HepG2 (cell line): ENCODE results near the gene FOXD1.

ENCODE experiments used
- KDM2A ChIP-seq: sonication (generic); formaldehyde crosslinking; IDR thresholded peaks from 2 replicates; pipeline ENCODE4 v1.4.0; 2020; ENCODE audit warnings: low read depth, missing genetic modification reagents, borderline replicate concordance
- RORA ChIP-seq: sonication (generic); formaldehyde crosslinking; IDR thresholded peaks from 2 replicates; pipeline ENCODE4 v1.5.0; 2020; ENCODE audit warnings: mild to moderate bottlenecking, missing genetic modification reagents, moderate library complexity
- ZBTB26 ChIP-seq: IDR thresholded peaks from 2 replicates; pipeline ENCODE4 v1.6.1; 2016; ENCODE audit warnings: missing compliant biosample characterization, missing genetic modification reagents, borderline replicate concordance
- TF ChIP-seq, protein P1 (sequence below): sonication (generic); formaldehyde crosslinking; IDR thresholded peaks from 2 replicates; pipeline ENCODE4 v1.4.0; 2020; ENCODE audit warnings: missing genetic modification reagents
- TF ChIP-seq, protein P2 (sequence below): sonication (generic); formaldehyde crosslinking; IDR thresholded peaks from 2 replicates; pipeline ENCODE4 v1.5.0; 2020; ENCODE audit warnings: mild to moderate bottlenecking, missing genetic modification reagents, moderate library complexity

DNA sequence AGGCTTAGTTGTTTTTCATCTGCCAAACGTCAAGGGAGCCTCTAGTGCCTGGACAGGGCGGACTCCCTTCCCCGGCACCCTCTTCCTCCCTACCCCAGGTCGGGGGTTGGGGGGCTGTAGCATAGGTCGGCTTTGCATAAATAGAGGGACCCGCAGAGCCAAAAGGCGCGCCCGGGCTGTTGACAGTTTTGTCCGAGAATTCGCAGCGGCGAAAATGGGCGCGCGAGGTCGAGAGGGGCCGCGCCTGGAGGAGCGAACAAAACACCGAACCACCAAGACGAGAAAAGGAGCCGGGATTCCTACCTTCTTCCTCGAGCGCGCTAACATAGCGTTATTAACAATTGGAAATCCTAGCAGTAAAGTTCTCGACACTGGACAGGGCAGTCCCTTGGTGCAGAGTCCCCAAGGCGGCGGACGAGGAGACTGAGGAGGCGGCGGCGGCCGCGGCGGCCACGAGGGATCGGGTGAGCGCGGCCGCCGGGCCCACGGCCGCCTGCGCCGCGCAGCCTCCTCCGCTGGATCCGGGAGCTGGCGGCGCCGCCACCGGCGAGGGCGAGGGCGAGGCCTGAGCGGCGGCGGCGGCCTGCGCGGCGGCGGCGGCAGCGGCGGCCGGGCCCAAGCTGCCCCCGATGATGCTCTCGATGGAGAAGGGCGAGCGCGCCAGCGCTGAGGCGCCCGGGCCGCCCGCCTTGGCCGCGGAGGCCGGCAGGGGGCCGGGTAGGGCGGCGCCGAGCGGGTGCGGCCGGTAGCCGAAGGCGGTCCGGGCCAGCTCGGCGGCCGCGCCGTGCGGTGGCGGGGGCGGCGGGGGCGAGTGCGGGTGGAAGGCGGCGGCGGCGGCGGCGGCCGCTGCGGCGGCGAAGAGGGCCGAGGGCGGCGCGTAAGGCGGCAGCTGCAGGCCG, 1.7 kb downstream of the FOXD1 start:
- TF ChIP-seq, protein P1, sequence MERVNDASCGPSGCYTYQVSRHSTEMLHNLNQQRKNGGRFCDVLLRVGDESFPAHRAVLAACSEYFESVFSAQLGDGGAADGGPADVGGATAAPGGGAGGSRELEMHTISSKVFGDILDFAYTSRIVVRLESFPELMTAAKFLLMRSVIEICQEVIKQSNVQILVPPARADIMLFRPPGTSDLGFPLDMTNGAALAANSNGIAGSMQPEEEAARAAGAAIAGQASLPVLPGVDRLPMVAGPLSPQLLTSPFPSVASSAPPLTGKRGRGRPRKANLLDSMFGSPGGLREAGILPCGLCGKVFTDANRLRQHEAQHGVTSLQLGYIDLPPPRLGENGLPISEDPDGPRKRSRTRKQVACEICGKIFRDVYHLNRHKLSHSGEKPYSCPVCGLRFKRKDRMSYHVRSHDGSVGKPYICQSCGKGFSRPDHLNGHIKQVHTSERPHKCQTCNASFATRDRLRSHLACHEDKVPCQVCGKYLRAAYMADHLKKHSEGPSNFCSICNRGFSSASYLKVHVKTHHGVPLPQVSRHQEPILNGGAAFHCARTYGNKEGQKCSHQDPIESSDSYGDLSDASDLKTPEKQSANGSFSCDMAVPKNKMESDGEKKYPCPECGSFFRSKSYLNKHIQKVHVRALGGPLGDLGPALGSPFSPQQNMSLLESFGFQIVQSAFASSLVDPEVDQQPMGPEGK (CRISPR knock-in tag), result no peak
- TF ChIP-seq ZBTB26 (CRISPR knock-in tag) (no peak), KDM2A (CRISPR knock-in tag) (no peak), RORA (CRISPR knock-in tag) (no peak)
- TF ChIP-seq, protein P2, sequence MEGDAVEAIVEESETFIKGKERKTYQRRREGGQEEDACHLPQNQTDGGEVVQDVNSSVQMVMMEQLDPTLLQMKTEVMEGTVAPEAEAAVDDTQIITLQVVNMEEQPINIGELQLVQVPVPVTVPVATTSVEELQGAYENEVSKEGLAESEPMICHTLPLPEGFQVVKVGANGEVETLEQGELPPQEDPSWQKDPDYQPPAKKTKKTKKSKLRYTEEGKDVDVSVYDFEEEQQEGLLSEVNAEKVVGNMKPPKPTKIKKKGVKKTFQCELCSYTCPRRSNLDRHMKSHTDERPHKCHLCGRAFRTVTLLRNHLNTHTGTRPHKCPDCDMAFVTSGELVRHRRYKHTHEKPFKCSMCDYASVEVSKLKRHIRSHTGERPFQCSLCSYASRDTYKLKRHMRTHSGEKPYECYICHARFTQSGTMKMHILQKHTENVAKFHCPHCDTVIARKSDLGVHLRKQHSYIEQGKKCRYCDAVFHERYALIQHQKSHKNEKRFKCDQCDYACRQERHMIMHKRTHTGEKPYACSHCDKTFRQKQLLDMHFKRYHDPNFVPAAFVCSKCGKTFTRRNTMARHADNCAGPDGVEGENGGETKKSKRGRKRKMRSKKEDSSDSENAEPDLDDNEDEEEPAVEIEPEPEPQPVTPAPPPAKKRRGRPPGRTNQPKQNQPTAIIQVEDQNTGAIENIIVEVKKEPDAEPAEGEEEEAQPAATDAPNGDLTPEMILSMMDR (CRISPR knock-in tag), result no peak
